ENCODE measurements around the gene S100A14.

GRCh38 chr1:153643100-153643499 lies 27.0 kb upstream of the S100A14 start:
- TF ChIP-seq POLR2A (IDR thresholded peaks at IDR 0.05; ENCODE audit: low read depth, low read length): no peak
- TF ChIP-seq POLR2AphosphoS5 (IDR thresholded peaks at IDR 0.05; ENCODE audit: low read depth, low read length): no peak
- no peak for TF ChIP-seq TAF1 (IDR thresholded peaks at IDR 0.05; ENCODE audit: low read depth, low read length)

Data from GM12891 (cell line).